ENCODE measurements around the gene LRRC17.

DNA sequence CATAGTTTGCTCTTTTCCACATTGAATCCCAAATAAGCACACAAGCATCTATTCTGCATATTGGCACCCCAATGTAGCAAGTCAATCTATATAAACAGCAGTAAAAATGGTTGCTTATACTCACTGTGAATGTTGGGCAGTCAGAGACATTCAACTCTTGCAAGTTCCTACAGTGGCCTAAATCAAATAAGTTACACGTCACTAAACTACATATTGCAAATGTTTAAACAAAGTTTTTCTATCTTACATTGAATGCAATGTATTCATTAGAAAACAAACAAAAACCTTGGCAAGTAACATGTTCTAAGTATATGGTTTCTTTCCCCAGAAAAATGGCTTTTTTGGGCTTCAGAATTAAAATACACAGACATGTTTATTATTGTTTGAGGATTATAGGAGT is 19.0 kb downstream of the LRRC17 start:
- no peak for TF ChIP-seq POLR2A (IDR thresholded peaks at IDR 0.05)
- TF ChIP-seq, protein P1, sequence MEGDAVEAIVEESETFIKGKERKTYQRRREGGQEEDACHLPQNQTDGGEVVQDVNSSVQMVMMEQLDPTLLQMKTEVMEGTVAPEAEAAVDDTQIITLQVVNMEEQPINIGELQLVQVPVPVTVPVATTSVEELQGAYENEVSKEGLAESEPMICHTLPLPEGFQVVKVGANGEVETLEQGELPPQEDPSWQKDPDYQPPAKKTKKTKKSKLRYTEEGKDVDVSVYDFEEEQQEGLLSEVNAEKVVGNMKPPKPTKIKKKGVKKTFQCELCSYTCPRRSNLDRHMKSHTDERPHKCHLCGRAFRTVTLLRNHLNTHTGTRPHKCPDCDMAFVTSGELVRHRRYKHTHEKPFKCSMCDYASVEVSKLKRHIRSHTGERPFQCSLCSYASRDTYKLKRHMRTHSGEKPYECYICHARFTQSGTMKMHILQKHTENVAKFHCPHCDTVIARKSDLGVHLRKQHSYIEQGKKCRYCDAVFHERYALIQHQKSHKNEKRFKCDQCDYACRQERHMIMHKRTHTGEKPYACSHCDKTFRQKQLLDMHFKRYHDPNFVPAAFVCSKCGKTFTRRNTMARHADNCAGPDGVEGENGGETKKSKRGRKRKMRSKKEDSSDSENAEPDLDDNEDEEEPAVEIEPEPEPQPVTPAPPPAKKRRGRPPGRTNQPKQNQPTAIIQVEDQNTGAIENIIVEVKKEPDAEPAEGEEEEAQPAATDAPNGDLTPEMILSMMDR (IDR thresholded peaks at IDR 0.05): no peak

Data from adrenal gland (tissue), 5 donors.